ENCODE results near the gene ATP1A4.
"Not testable (repeated sequence)": the region's sequence is repeated elsewhere in the genome, so short reads cannot be mapped to it uniquely, and the experiment has no call there.

Gene ATP1A4

GRCh38 chr1:160151303-160151702, at the start of gene ATP1A4:
ATP1A4 (plus strand) TSS chr1:160151603; CDS start chr1:160152041, 438 bp downstream.
- no peak for DNase-seq

DNA sequence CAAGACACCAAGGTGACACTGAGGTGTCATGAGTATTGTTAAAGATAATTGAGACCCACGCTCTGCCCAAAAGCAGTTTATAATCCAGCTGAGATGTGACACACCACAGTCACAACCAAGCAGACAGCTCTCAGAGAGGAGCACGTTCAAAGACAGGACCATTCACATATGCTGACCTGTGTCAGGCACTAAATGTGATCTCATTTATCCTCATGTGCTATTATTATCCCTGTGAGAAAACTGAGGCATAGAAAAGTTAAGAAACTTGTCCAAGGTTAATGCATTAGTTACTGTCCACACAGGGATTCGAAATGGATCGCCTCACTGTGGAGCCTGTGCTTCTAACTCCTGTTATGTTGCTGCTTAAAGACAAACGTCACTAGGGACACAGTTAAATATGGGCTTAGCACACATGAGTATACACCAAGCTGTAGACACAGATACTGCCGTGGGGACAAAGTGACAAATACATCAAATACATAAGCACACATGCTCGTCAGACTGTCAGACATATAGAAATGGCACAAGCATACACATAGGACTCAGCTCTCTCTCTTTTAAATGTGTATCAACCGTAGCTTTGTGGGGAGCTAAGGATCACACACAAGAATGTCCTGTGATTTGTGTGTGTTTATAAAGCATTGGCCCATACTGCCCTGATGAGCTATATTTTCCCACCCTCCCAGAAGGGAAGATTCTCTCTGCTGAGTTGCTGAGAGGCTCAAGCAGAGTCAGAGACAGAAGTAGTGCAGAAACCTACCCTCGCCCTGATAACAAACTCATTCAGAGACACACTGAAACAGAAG, 49.5 kb upstream of the ATP1A4 start:
- DNase-seq = no peak

DNA sequence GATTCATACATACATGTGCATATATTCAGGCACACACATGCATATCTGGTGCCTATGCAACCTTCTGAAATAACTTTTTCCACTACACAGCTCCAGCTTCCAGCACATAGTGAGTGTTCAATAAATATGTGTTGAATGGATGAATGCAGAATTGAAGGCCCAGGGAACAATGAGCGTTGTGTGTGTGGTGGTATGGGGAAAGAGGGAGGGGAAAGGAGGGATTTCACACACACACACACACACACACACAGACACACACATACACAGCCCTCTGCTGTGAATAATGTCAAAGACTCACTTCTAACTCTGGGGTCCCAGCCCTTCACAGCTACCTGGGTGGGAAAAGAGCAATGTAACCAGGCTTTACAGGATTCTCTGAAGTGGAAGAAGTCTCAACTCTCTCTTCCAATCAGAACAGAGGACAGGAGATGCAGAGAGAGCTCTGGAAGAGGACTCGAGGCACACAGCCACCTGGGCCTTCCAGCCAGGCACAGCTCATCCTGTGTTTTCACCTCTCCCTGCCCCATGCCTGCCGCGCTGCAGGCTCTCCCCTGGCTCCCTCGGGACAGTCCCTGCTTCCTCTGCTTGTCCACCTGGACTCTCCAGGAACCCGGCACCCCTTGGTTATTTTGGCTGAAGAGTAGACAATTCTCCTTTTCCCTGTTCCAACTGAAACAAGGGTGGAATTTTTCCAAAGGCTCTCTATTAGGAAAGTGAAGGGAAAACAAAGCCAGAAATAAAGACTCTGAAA, 47.6 kb upstream of the ATP1A4 start:
- DNase-seq = no peak

GRCh38 chr1:160104486-160104885, 46.9 kb upstream of the ATP1A4 start:
- DNase-seq = no peak

DNA sequence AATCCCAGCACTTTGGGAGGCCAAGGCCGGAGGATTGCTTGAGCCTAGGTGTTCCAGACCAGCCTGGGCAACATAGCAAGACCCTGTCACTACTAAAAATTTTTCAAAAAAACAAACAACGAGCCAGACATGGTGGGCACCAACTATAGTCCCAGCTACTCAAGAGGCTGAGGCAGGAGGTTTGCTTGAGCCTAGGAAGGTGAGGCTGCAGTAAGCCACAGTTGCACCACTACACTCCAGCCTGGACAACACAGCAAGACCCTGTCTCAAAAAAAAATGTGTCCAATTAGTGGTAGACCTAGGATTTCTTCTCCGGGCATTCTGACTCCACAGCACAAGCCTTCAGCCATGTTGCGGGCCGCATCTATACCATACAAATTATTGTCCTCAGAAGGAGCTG, 46.2 kb upstream of the ATP1A4 start:
- no peak for DNase-seq

DNA sequence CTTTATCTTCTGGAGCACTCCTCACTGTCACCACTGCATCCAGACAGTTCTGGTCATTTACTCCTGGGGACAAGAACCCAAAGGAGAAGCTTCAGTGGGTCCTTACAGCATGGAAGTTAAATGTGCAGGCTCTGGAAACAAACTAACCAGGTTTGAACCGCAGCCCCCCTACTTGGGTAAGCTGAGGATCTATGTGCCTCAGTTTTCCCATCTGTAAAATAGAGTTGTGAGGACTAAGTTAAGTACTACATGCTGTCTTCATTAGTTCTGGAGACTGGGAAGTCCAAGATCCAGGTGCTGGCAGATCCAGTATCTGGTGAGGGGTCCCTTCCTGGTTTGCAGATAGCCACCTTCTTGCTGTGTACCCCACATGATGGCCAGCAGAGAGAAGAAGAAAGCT, 43.9 kb upstream of the ATP1A4 start:
- DNase-seq = no peak

DNA sequence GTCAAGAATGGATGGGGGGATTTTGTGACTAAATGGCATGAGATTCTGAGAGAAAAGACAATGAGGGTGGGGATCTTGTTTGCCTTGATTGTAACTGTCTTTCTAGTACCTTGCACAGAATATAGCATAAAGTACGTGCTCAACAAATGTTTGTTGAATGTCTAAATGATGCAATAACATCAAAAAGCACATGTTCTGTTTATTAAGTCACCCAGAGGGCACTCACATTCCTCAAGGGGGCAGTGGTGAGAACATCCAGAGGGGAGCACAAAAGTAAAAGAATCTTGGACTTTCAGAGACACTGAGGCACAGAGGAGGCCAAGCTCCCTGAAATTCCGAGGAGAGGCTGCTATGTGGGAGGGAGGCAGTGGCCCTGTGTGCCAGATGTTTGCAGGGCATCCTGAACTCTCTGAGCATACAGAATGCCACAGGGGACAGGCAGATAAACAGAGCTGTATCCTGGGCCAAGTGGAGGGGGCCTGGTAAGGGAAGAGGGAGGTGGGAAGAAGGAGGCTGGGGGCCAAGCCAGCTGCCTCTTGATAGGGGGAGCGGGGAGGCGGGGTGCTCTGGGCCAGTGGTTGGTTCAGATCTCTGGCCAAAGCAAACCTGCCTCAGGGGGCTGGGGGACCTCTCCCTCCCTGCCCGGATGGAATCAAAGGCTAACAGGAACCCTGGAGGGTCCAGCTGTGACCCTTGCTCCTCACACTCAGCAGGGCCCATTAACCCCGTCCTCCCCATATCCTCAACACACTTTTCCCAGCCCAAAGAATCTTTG, 42.3 kb upstream of the ATP1A4 start:
- peak; percentile 62 for DNase-seq

DNA sequence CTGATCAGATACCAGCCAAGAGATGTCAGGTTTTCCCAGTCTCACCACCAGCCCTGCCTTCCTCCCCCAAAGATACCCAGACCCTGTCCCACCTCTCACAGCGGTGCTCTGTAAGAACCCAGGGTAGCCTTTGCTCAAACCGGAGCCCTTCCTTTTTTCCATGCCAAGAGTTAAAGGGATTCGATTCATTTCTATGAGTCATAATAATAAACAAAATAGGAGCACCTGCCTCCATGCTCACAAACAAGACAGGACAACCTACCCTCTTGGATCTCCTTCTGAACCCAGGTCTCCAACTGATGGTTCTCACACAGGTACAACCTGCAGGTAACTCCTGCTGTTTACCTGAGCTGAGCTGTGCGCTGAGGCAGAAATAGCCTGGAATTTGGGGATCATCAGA, 41.7 kb upstream of the ATP1A4 start:
- no peak for DNase-seq

DNA sequence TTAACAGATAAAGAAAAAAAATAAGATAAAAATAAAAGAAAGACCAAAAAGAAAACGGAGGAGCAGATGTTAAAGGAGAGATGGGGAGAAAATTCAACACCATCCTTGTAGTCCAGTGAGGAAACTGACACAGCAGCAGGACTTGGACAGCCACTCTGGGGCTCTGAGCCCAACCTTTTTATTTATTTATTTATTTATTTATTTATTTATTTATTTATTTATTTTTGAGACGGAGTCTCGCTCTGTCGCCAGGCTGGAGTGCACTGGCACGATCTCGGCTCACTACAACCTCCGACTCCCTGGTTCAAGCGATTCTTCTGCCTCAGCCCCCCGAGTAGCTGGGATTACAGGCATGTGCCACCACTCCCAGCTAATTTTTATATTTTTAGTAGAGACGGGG, 39.9 kb upstream of the ATP1A4 start:
- not testable (repeated sequence) for DNase-seq

DNA sequence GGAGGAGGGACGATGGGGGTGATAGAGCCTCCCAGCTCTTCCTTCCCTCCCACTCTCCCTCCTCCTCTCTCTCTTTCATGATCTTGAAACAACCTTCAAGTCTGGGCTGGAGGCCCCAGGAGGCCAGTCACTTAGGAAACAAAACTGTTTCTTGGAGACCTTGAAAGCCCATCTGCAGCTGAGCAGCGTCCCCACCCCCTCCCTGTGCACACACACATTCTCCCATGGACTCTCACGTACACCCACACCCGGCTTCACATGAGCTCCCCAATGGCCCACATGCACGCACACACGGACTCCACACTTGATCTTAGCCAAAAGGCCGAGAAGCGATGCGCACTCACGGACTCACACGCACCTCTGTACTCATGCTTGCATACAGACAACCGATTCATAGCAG, 39.0 kb upstream of the ATP1A4 start:
- DNase-seq = no peak

DNA sequence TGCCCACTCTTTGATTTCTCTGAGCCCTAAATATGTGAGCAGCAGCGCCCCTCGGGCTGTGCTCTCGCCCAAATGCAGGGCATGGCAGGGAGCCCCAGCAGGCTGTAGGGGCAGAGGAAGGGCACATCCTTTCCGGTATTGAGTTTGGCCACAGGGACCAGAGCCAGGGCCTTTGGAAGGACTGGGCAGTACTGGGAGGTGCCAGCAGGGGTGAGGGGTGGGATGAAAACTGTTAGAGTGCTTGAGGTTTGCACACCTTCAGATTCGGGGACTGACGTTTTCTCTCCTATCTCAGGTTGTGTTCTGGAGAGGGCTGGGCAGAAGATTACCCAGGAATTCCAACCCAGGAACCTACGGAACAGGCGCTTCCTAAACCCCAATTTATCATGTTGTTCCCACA, 38.0 kb upstream of the ATP1A4 start:
- no peak for DNase-seq

GRCh38 chr1:160114085-160114484, 37.3 kb upstream of the ATP1A4 start:
- no peak for DNase-seq

DNA sequence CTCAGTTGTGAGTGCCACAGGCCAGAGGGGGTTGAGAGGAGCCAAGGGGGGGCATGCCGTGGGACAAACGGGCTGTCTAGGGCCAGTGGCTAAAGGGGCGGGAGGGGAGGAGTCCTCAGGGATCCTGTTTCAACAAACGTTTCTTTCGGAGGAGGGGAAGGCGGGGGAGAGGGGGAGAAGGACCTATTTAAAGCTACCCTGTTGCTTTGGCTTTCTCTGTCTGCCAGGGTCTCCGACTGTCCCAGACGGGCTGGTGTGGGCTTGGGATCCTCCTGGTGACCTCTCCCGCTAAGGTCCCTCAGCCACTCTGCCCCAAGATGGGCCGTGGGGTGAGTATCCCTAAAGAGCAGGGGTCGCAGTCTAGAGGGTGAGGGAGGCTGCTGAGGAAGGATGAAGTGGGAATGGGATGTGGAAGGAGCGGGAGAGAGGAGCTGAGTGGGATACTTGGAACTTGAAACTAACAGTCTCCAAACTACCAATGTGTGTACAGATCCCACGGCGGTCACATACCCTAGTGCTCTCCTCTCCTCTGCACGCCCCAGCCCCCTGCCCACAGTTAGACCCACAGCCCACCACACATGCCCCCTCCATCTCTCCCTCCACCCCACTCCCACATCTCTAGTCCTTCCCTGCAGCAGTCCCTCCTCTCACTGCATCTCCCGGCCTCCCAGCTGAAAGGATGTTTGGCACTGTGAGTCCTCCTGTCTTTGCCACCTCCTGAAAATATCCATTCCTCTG, 35.7 kb upstream of the ATP1A4 start, which contains the start of gene ATP1A2:
Gene ATP1A2 (plus strand): TSS at position 215 of the 738 bp plus-strand sequence. CDS start 103 bp downstream, at position 318.
- no peak for DNase-seq

DNA sequence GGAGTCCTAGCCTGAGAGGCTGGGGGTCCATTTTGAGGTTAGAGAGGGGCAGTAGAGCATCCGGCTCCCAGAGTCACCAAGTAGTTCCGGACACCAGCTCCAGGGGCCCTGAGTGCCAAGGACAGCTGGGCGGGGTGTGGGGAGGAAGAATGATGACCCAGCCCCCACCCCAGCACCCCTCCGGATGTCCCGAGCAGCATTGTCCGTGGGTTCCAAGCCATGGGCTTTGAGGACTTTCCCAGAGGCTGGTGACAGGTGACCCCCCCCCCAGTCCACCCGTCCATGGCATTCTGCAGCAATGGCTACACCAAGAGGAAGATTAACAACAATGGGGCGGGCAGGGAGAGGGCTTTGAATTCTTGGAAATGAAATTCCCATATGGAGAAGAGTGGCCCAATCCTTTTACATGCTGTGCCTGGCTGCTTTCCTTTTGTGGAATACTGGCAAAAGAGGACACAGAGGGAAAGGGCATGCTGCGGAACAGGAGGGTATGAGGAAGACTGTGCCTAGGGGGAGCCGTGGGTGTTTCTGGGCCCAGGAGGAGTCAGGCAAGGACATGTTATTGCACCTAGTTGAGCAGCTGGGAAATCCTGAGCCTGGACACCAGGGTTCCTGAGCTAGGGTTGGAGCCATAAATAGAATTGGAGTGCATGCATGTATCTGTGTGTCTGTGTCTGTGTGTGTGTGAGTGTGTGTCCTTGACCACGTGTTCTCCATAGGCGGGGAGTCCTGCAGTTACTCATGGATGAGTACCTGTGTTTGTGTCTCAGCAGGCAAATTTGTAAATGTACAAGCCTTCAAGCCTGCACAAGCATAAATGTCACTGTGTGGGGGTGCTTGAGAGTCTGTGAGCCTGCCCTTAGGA, 34.9 kb upstream of the ATP1A4 start:
- DNase-seq = peak; percentile 46

- DNase-seq = no peak
Observed at GRCh38 chr1:160117300-160117699, 34.1 kb upstream of the ATP1A4 start.

DNA sequence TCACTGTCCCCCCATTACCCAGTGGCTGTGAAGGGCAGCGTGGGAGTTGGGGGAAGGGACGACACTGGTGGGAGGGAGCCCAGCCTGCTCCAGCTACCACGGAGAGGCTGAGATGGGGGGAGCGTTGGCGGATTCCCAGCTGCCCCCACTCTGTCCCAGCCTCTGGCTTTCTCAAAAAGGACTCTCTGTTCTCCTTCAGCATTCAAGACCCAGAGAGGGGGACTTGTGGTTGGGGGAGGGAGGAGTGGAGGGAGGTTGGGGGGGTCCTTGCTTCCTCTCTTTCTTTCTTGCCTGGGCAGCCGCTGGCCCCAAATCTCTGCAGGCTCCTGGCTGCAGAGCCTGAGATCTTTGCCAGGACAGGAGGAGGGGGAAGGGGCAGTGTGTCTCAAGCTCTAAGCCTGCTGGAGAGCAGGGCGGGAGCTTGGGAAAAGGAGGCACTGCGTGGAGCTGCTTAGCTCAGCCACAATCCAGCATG, 33.7 kb upstream of the ATP1A4 start:
- DNase-seq = no peak

DNA sequence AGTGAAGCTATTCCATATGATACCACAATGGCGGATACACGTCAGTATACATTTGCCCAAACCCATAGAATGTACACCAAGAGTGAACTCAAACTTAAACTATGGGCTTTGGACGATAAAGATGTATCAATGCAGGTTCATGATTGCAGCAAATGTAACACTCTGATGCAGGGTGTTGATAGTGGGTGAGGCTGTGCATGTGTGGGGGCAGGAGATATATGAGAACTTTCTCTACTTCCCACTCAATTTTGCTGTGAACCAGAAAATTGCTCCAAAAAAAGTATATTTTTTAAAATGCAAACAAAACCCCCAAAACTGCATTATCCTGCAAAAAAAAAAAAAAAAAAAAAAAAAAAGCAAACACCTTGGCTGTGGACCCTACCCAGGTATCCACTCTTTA, 32.5 kb upstream of the ATP1A4 start:
- DNase-seq = no peak

DNA sequence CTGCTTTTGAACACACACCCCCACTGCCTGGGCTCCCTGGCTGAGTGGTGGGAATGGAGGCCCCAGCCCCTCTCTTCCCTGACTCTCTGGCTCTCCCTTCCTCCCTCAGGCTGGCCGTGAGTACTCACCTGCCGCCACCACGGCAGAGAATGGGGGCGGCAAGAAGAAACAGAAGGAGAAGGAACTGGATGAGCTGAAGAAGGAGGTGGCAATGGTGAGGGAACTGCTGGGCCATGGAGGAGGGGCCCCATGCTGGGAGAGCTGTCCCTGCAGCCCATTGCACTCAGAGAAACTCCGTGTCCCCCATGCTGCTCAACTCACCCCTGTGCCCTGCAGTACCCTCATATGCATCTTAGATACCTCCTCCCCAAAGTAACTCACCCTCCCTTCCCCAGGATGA, 30.6 kb upstream of the ATP1A4 start:
- no peak for DNase-seq

- DNase-seq = no peak
Observed at GRCh38 chr1:160121388-160121787, 30.0 kb upstream of the ATP1A4 start.

DNA sequence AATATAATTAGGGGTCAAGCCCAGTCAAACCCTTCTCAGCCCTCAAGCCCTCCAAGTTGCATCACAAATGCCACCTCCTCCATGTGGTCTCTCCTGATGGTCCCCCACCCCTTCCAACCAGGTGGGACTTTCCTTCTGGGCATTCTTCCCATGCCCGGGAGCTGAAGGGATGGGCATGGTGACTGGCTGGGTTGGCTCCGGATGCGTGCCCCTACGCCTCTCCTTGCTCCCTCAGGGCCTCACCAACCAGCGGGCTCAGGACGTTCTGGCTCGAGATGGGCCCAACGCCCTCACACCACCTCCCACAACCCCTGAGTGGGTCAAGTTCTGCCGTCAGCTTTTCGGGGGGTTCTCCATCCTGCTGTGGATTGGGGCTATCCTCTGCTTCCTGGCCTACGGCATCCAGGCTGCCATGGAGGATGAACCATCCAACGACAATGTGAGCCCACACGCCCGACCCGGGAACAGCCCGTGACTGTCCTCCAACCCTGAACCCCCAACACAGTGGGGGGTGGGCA, 28.4 kb upstream of the ATP1A4 start:
- DNase-seq = no peak

DNA sequence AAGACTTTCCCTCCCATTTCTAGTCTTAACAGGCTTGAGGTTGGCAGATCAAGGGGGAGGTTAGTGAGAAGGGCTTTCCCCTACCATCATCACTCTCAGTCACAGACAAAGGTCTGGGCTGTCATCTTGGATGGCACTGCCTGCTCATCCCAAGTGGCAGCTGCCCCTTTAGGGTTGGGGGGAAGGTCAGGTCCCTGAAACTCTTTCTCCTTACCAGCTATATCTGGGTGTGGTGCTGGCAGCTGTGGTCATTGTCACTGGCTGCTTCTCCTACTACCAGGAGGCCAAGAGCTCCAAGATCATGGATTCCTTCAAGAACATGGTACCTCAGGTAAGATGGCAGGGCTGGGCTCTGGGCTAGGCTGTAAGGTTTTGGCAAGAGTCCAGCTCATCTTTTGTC, 27.7 kb upstream of the ATP1A4 start:
- DNase-seq = no peak
